Memory B cell (primary cell): Measurements from ENCODE around the gene NR2E1.

Experiments used
- ATAC-seq: fragments of 150-1000 bp; cut with Tn5 transposase; 2 replicates; pipeline ENCODE4 v1.10.0; 2021; ENCODE audit warnings: low read depth, mild to moderate bottlenecking, moderate library complexity
- DNase-seq, 2 donors: peaks; one replicate each; pipeline ENCODE4 v3.0.0; 2022; ENCODE audit warnings: low spot score in 2 of 2
- H3K27ac Mint-ChIP-seq: one replicate; pipeline ENCODE4 v1.8.0; 2022; ENCODE audit warnings: mild to moderate bottlenecking, moderate library complexity, mixed read lengths
- H3K27me3 Mint-ChIP-seq: one replicate; pipeline ENCODE4 v1.8.0; 2022; ENCODE audit warnings: mixed read lengths
- H3K36me3 Mint-ChIP-seq: one replicate; pipeline ENCODE4 v1.8.0; 2022; ENCODE audit warnings: mild to moderate bottlenecking, mixed read lengths
- H3K4me1 Mint-ChIP-seq: one replicate; pipeline ENCODE4 v1.8.0; 2022; ENCODE audit warnings: mixed read lengths
- H3K4me3 Mint-ChIP-seq: one replicate; pipeline ENCODE4 v1.8.0; 2022; ENCODE audit warnings: mild to moderate bottlenecking, moderate library complexity, mixed read lengths
- H3K9me3 Mint-ChIP-seq: one replicate; pipeline ENCODE4 v1.8.0; 2022; ENCODE audit warnings: mixed read lengths

NR2E1 gene

DNA sequence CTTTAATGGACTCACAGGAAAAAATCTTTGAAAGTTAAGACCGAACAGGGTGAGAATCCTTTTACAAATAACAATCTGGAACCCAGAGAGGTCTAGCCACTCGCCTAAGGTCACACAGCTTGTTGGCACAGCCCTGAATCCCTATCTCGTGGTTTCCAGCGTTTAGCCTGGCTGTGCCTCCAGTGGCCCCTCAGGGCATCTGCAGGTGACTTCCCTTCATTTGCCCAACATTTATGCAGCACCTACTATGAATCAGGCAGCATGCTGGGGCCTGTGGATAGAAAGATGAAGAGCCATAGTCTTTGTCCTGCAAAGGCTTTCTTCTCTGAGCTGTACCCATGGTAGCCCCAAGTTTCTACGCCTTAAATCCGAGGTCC, 2.6 kb upstream of the NR2E1 start:
- Mint-ChIP-seq H3K27me3 (peaks cover 44% of the 10 kb centered on the region), H3K4me1 (peaks cover 17% of the 10 kb centered on the region), H3K36me3 (no peaks in the 10 kb centered on the region), H3K27ac (no peak overlapping the region), H3K4me3 (no peak overlapping the region), H3K9me3 (peaks cover 2% of the 10 kb centered on the region)
- no peak for DNase-seq
- ATAC-seq, result peak; percentile 55

DNA sequence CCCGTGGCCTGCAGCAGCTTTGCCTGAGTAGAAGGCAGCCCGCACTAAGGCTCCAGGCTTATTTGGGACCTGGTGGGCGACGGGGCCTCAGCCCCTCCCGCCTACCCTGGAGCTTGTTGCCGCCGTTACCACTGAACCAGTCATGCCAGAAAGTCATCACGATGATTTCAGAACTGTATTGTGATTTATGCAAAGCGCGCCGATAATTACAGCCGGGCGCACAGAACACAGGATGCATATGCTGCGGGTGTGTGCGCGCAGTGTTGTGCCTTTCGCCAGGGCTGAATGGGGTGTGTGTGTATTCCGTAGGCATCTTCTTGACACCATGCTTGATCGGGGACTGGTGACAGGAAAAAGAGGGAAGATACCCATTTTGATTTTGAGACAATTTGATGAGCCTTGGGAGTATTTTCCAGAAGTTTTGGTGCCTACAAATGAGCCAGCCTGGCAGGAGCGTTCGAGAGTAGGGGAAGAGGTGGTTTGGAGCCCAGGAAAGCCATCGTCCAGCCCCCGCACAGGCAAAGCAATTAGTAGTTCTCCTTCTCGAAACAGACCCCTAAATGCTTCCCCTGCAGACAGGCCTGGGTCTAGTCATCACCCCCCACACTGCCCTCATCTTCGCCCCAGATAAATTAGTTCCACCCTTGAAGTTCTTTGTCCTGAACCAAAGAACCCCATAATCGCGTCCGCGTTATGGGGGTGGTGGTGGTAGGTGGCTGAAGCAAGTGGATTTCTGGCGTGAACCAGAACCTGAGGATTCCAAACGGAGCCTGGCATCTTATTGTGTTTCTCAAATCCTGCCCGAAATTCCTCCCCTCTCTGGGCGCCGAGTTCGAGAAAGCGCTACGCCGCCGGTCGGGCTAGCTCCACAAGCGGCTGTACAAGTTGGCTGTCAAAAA, 1.9 kb upstream of the NR2E1 start:
- Mint-ChIP-seq H3K27ac (peak overlapping the region; percentile 86), H3K4me3 (peak overlapping the region; percentile 24), H3K4me1 (peaks cover 16% of the 10 kb centered on the region), H3K36me3 (no peaks in the 10 kb centered on the region), H3K27me3 (peaks cover 43% of the 10 kb centered on the region), H3K9me3 (peaks cover 2% of the 10 kb centered on the region)
- peak; percentile 35 for ATAC-seq
- DNase-seq, result no peak

DNA sequence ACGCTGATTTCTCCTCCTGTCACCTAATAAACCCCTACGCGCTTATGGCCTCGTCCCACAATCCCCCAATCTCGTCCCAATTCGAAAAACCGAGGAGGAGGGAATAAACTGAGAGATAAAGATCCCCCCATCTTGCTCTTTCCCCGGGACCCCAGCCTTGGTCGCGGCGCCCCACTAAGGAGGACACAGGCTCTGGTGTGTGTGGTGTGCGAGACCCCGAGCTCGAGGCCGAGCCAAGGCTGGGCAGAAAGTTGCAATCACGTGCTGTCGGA, 1.3 kb upstream of the NR2E1 start:
- no peak for ATAC-seq
- Mint-ChIP-seq H3K27ac (peak overlapping the region; percentile 86), H3K4me1 (peaks cover 21% of the 10 kb centered on the region), H3K9me3 (peaks cover 2% of the 10 kb centered on the region), H3K4me3 (no peak overlapping the region), H3K36me3 (no peaks in the 10 kb centered on the region), H3K27me3 (peaks cover 43% of the 10 kb centered on the region)
- DNase-seq, result no peak

DNA sequence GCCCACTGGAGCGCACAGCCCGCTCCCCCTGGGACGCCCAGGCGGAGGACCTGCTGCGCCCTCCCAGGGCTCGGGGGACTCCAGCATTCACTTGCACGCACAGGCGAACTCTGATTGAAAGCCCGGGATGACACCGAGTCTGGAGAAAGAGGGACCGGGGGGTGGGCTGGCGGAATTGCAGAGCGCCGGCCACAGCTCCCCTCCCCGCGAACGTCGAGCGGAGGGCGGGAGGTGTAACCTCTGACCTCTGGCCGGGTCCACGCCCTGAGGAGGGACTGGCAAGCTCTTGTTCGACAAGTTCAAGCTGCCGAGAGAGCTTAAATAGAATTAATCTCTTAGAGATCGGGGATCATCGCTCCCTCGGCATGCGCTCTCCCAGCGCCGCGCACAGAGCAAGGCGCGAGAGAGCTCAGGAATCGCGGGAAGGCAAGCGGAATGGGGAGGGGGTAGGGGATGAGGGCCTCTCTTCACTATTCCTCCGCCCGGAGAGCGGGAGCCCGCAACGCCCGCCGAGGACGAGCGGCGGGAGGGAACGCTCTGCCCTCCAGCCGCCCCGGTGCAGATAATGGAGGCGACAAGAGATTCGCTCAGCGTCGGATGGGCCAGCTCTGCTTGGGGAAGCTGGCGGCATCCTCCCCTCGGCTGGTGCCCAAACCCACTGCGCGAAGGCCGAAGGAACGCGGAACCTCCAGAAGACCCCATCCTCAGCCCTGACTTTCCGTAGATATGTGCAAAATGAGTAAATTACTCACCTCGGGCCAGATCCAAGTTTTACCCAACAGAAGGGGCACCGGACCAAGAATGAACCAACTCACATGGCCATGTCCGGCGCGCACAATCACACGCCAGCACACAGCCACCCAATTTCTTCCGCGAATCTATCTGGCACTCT, 761 bp upstream of the NR2E1 start:
- Mint-ChIP-seq H3K4me1 (peaks cover 24% of the 10 kb centered on the region), H3K27me3 (peaks cover 40% of the 10 kb centered on the region), H3K36me3 (no peaks in the 10 kb centered on the region), H3K27ac (peak overlapping the region; percentile 86), H3K4me3 (no peak overlapping the region), H3K9me3 (peaks cover 2% of the 10 kb centered on the region)
- ATAC-seq (no peak), DNase-seq (no peak)

DNA sequence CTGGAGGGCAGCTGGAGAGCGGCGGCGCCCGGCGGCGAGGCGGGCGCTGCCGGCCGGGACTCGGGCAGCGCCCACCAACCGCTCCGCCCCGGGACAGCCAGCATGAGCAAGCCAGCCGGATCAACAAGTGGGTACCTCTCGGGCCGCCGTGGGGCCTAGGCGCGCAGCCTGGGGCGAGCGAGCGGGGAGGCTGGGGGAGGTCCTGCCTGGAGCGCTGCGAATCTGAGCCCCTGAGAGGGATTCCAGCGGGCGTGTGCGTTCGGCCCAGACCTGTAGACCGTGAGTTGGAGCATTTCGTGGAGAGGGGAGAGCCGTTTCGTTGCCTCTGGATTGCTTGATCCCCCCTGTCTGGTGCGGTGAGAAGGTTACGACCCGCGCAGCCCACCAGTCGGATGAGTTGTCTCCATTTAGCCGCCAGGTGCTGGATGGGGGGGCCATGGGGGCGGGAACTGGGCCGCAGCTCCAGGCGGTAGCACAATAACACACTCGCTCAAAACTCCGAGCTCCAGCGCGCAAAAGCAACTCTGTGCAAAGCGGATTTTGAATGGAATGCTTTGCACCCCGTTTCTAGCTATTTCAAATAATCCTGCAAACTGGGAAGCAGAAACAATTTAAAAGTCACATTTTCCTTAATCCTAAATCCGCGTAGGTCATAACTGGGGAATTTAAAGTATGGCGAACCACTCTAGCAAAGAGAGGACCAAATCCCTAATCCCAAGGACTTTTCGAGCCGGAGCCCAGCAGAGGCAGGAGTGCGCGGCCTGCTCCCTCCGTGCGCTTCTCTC, 1.0 kb downstream of the NR2E1 start:
- ATAC-seq (no peak), DNase-seq (no peak)
- peak overlapping the region; percentile 25 for H3K4me3 Mint-ChIP-seq
- H3K36me3 Mint-ChIP-seq, result no peaks in the 10 kb centered on the region
- H3K27ac Mint-ChIP-seq, result peak overlapping the region; percentile 86
- peaks cover 33% of the 10 kb centered on the region for H3K27me3 Mint-ChIP-seq
- peaks cover 2% of the 10 kb centered on the region for H3K9me3 Mint-ChIP-seq
- H3K4me1 Mint-ChIP-seq, result peaks cover 28% of the 10 kb centered on the region

DNA sequence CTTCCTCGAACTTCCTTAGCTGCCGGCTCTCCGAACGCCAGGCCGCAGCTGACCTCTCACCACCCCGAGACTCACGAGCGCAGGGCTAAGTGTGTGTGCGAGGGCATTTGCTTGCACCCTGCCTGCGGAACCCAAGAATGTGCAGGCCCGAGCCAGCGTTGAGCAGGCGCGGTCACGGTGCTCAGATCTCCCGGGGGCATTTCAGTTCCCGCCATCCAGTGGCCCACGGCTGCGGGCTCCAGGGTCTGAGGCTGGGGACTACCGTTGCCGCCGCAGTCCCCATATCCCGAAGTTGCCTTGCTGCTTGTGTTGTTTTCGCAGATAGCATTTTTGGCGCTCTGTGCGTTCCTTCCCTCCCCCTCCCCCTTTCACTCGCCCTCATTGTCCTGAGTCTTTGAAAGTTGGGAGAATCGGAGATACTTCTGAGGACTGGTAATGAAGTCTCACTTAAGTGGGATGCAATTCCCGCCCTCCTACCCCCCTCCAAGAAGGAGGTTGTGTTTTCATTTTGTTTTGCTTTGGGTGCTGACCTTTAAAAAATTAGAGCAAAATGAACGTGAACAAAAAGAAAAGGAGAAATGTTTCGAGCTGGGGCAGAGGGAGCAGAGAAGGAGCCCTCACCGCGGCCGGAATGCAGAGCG, 1.7 kb downstream of the NR2E1 start:
- Mint-ChIP-seq H3K36me3 (no peaks in the 10 kb centered on the region), H3K27ac (peak overlapping the region; percentile 77), H3K27me3 (peaks cover 33% of the 10 kb centered on the region), H3K9me3 (peaks cover 2% of the 10 kb centered on the region), H3K4me3 (peak overlapping the region; percentile 25), H3K4me1 (peaks cover 28% of the 10 kb centered on the region)
- ATAC-seq (no peak), DNase-seq (no peak)

DNA sequence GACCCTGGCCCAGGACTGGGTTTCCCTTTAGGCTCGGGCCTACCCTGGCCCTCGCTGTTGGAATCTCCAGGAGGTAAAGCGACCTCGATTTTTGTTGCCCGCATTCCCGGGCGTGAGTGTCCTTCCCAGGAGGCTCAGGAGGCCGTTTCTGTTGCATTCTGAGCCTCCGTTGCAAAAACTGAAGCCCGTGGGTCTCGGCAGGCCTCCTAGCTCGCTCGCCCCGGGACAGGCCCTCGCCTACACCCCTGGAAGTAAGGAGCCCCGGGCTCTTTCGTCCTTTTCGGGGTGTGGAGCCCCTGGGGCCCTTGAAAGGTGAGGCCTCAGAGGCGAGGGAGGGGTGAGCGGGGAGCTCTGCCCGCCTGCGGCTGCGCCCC, 2.3 kb downstream of the NR2E1 start:
- DNase-seq, result no peak
- Mint-ChIP-seq H3K36me3 (no peaks in the 10 kb centered on the region), H3K9me3 (peaks cover 2% of the 10 kb centered on the region), H3K27ac (peak overlapping the region; percentile 77), H3K27me3 (peaks cover 37% of the 10 kb centered on the region), H3K4me1 (peaks cover 28% of the 10 kb centered on the region), H3K4me3 (peak overlapping the region; percentile 50)
- ATAC-seq, result peak; percentile 22

DNA sequence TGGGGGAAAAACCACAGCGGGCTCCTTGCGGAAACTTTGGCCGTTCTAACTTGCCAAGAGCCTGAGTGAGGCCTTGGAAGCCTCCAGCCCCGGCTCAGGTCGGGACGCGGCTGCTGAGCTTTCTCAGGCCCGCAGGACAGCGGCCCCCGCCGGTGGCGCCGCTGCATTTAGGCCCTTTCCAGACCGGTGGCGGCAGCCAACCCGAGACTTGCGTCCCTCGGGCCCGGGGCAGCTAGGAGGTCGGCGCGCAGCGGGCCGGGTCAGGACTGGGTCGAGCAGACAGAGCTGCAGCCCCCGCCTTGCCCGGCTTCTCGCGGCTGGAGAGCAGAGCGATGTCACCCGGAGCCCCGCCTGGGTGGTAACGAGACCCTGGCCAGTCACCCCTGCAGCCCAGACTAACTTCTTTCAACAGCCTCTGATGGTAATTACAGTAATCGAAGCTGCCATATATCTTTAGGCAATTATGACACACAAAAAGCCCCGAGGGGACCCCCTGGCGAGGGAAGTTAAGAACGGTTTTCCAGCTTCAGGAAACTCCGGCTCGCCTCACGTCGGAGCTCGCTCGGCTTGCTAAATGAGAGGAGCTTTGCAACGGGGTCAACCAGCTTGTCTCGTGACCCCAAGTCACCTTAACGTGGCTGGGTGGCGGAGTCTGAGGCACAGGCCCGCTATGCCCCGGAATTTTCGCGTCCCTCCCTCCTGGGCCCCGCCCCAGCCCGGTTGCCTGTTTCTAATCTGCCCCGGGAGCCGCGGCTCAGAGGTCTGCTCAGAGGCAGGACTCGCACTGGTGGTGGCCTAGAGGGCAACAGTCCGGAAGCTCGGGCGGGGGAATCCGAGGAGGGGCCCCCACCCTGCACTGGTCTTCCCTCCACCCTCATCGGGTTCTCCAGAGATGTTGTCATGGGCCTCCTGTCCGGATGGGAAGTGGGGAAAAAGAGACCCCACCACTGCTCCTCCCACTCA, 3.0 kb downstream of the NR2E1 start:
- peak overlapping the region; percentile 62 for H3K4me3 Mint-ChIP-seq
- no peak overlapping the region for H3K27ac Mint-ChIP-seq
- peak in 1 of 2 donors; percentile 60 for DNase-seq
- peak; percentile 67 for ATAC-seq
- peaks cover 34% of the 10 kb centered on the region for H3K27me3 Mint-ChIP-seq
- H3K4me1 Mint-ChIP-seq, result peaks cover 24% of the 10 kb centered on the region
- no peaks in the 10 kb centered on the region for H3K36me3 Mint-ChIP-seq
- peaks cover 2% of the 10 kb centered on the region for H3K9me3 Mint-ChIP-seq

DNA sequence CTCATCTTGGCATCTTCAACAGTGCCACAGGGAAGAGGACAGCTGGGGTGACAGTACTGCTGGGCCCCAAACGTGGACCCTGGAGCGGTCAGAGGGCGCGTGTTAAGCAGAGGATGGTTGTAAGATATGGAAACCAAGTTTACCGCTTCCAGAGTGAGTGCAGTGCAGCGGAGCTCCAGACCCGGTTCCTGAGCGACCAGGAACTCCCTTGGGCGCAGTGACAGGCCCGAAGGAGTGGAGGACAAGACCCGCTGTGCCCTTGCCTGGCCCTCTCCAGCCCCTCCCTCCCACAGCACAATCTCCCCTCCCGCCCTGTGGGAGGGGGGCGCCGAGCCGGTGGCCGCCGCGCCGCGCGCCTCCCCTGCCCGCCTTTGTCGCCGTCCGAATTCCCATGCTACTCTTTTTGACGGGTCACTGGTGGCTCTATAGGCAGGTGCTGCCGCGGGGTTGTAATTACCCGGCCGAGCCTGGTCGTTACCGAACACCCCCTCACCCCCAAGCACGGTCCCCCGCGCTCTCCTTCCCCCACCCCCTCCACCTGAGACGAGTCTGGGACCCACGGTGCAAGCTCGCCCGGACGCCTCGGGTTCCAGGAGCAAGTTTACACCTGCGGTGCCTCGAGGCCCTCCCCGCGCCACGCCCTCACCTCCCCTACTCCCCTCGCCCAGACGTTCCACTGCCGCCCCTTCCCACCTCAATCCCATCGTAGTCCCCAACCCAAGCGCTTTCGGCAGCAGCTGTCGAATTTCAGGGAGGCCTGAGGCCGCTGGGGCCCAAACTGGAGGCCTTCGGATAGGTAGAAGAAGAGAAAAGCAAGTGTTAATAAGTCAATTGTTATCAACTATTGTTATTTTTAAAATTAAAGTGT, 3.9 kb downstream of the NR2E1 start:
- peaks cover 33% of the 10 kb centered on the region for H3K27me3 Mint-ChIP-seq
- peaks cover 2% of the 10 kb centered on the region for H3K9me3 Mint-ChIP-seq
- H3K27ac Mint-ChIP-seq, result peak overlapping the region; percentile 24
- DNase-seq, result peak in 1 of 2 donors; percentile 32
- H3K4me1 Mint-ChIP-seq, result peaks cover 26% of the 10 kb centered on the region
- ATAC-seq, result no peak
- H3K36me3 Mint-ChIP-seq, result no peaks in the 10 kb centered on the region
- H3K4me3 Mint-ChIP-seq, result peak overlapping the region; percentile 62

DNA sequence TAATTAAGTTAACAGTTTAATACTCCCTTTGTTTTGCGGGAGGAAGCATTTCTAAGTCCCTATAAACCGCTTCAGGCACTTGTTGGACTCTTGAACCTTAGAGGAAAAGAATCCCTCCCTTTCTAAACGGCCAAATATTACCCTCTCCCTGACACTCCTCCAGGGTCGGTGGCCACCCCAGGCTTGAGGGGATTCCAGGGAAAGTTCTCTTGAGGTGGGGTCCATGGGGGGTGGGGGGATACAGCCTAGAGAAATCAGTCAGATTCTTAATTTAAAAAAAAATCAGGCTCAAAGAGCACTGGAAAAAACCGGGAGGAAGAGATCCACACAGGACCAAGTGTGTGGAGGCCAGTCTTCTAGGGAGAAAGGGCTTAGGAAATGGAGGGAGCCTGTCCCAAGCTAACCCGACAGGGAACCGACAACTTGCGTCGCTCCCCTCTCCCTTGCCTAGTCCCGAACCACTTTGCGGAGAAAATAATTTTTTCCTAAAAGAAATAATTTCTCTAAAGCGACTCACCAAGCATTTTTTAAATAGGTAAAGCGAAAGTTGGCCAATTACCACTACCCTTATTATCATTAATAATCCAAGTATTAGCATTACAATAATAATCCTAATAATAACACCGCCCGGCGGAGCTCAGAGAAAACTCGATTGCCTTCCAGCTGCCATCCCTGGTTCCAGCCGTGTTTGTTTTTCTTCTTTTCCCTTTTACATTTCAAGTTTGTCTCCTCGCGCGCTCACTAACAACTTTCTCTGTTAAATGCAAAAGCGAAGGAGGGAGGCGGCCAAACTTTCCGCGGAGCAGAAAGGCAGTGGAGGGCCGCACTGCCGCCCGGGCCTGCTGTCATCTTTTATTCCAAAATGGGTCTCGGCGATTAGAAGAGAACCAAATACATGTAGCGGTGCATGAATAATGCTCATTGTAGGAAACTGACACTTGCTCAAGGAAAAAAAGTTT, 4.8 kb downstream of the NR2E1 start:
- H3K27ac Mint-ChIP-seq, result peak overlapping the region; percentile 75
- no peaks in the 10 kb centered on the region for H3K36me3 Mint-ChIP-seq
- peaks cover 1% of the 10 kb centered on the region for H3K9me3 Mint-ChIP-seq
- no peak for ATAC-seq
- DNase-seq, result no peak
- no peak overlapping the region for H3K4me3 Mint-ChIP-seq
- H3K27me3 Mint-ChIP-seq, result peaks cover 37% of the 10 kb centered on the region
- peaks cover 26% of the 10 kb centered on the region for H3K4me1 Mint-ChIP-seq

DNA sequence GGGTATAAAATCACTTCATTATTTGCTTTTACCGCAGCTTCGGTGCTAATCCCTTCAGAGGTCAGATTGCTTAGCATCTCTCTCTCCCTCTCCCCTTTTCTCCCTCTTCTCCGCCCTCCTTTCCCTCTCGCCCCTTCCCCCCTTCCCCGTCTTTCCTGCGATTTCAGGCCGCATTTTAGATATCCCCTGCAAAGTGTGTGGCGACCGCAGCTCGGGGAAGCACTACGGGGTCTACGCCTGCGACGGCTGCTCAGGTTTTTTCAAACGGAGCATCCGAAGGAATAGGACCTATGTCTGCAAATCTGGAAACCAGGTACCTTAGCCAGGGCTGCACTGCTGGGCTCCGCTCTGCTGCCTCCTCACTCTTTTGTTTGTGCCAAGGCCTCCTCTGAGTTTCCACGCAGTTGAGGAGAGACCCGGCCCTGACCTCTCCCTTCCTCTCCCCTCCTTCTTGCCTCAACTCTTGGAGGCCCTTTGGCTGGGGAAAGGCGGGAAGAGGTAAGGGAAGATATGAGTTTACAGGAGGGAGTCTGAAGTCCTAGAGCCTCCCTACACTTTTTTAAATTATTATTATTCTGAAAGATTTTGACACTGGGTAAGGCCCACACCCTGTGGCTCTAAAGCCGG, 5.6 kb downstream of the NR2E1 start:
- ATAC-seq, result no peak

More for the DNA sequence above, 5.6 kb downstream of the NR2E1 start:
- Mint-ChIP-seq H3K9me3 (no peaks in the 10 kb centered on the region), H3K27ac (peak overlapping the region; percentile 75), H3K4me3 (no peak overlapping the region), H3K27me3 (peaks cover 33% of the 10 kb centered on the region), H3K36me3 (no peaks in the 10 kb centered on the region), H3K4me1 (peaks cover 22% of the 10 kb centered on the region)
- DNase-seq, result no peak
